GM18870 (cell line): ENCODE measurements around the gene UBE2U.
A peak's percentile ranks its signal among the peaks of the same experiment; 100 is the strongest.

Source experiments
- ATAC-seq: cut with Tn5 transposase; IDR thresholded peaks from one replicate; pipeline ENCODE4 v1.9.1; 2021; ENCODE audit warnings: moderate library complexity; ENCODE audit not compliant: unreplicated experiment

Gene UBE2U, protein sequence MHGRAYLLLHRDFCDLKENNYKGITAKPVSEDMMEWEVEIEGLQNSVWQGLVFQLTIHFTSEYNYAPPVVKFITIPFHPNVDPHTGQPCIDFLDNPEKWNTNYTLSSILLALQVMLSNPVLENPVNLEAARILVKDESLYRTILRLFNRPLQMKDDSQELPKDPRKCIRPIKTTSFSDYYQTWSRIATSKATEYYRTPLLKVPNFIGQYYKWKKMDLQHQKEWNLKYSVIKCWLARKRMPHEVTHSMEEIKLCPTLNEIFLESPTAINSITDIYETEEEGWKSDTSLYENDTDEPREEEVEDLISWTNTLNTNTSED

DNA sequence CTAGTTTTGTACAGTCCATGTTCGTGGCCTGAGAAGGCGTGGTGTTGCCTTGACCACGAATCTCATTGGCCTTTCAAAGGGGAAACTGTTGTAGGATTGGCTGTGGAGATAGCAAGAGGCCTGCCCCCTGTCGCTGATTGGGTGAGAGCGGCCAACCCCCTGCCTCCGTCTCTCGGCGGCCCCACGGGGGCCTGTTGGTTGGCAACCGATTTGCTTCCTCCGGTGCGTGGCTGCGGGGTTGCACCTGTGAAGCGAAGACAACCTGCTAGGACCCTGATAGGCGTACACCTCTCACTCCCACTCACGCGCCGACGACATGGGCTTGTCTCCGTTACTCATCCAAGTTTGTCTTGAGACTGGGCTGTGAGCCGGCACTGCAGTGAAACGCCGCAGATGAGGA lies at the start of gene UBE2U:
Gene UBE2U, plus strand, starts transcription at position 204 of the 400 bp plus-strand sequence. CDS start 428 bp downstream, outside the sequence.
- no peak for ATAC-seq

DNA sequence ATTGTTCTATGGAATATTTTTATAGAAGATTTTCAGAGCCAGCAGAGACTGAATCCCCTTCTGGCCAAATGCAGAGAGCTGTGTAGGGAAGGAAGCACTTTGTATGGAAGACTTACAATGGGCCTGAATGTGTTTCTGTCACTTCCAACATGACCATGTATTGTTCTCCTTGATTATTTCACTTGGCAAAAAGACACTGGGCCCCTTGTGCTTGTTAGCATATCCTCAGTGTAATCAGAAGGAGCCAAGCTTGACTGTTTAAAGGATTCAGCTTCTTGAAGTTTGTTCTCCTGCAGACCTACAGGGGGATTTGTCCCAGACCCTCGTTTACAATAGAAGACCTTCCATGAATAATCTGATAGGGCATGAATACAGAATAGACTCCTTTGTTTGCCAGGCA lies 48.1 kb upstream of the UBE2U start:
- ATAC-seq: no peak

DNA sequence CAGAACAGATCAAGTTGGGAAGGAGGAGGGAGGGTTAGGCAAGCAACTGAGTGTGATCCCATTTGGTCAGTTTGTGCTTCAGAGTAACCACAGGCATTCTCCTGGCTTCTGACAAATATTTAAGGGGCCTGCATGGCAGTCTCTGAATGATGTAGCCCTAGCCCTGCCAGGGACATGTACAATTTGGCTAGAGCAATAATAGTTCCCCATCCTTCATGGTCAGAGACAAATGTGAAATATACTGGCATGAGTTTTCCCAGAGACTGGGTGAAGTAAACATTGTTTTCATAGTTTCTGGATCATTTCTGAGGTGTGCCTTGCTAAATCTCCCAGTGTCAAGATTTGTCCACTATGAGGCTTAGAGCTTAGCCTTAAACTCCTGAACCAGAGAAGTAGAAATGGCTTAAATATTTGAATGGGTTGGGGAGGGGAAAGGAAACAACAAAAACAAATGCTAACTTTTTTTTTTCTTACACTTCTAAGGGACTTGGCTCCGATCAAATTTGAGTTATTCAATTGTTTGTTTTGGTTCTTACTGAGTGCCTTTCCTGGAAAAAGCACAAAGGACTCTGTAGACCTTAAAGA lies 42.0 kb upstream of the UBE2U start:
- no peak for ATAC-seq

DNA sequence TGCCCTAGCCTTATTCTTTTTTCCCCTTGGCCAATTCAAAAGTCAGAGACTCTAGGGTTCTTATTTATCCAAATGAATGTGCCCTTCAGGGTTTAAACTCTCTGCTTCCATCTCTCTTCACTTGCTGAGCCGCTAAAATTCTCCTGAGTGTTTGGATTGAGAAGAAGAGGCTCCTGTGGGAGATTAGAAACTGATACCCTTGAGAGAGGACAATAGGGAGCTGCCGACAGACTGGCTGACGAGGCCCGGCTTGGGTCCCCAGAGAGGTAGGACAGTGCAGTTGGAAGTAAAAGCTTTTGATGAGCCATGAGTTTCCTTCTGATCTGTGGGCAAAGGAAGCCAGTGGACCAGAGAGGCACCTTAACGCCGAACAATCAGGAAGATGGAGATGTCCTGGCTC lies 41.3 kb upstream of the UBE2U start:
- no peak for ATAC-seq

DNA sequence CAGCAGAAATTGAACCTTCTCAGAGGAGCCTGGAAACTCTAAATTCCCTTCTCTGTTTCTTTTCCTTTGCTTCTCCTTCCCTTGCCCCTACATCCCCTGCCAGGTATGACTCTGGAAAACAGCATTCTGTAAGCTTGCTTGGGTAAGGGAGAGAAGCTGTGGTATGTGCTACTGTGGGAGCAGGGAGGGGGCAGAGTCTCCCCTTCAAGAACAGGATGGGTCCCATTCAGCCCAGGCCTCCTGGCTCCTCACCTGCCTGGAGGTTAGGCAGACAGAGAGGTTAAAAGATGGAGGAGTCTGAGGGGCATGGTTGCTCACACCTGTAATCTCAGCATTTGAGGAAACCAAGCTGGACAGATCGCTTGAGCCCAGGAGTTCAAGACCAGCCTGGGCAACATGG lies 40.6 kb upstream of the UBE2U start:
- no peak for ATAC-seq

DNA sequence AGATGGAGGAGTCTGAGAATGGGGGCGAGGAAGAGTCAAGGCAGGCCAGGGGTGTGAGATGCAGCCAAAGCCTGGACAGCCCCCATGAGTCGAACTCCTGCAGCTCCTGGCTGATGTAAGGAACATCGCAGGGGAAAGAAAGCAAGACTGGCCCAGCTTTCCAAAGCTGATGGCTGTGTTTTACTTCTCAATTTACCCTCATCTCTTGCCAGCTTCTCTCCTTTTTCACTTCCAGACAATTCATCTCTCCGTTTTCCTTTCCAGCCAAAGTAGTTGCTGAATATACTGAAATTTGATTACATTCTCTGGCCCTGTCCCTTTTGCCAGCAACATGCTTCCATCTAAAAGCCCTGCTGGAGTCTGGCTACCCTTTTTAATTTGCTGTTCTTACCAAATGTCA lies 40.0 kb upstream of the UBE2U start:
- ATAC-seq: no peak

DNA sequence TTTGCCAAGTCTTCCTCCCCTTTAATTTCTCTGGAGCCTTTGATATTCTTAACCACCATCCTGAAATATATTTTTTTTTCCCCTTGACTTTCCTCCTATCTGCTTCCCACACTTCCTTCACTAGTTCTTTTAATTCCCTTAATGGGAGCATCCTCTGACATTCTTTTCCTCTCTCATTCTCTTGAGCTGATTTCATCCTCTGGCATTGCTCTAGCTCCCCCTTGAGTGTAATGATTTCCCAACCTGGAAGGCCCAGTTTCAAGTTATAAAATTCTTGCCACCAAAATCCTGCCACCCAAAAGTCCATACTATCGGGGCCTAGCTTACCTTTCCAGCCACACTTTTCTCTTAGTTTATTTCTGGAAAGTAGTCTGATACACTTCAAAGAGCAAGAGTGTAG lies 39.5 kb upstream of the UBE2U start:
- no peak for ATAC-seq

DNA sequence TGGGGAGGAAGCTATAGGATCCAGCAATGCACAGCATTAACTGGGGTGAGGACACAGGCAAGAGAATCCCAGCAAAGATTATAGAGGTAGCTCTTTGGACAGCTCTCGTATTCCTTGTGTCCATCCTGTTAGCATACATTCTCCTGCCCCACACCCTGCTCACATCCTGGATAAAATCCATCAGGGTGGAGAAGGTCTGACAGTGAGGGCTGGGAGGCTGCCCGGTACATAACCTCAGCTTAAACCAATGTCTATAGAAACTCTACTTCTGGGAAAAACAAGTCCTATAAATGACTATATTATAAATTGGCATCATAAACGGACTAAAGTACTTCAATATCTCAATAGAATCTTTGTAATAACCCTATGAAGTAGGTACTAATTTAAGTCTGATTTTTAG lies 36.8 kb upstream of the UBE2U start:
- ATAC-seq: no peak

DNA sequence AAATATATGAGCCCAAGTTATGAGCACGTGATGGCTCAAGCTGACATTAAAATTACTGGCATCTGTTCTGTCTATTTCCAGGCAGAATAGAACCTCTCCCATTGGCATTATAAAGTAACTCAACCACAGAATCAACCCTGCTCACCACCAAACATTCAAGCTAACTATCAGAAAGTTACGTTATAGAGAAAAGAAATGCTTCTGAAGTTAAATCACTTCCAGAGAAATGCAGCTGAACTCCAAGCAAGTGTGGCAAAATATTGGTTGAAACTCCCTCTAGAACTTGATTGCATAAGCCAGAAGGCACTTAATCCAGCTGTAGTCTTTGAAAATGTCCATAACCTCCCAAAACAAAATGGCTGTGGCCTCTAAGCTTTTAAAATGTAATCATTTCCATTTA lies 36.2 kb upstream of the UBE2U start:
- no peak for ATAC-seq

DNA sequence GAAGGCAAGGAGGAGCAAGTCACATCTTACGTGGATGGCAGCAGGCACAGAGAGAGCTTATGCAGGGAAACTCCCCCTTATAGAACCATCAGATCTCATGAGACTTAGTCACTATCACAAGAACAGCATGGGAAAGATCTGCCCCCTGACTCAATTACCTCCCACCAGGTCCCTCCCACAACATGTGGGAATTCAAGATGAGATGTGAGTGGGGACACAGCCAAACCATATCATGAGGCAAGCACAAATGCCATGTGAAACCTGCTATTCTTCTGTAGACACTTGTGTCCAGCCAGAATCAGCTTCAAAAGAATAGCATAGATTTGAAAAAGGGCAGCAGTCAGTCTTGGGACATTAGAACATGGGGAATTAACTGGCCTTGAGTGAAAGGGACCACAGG lies 32.2 kb upstream of the UBE2U start:
- no peak for ATAC-seq

DNA sequence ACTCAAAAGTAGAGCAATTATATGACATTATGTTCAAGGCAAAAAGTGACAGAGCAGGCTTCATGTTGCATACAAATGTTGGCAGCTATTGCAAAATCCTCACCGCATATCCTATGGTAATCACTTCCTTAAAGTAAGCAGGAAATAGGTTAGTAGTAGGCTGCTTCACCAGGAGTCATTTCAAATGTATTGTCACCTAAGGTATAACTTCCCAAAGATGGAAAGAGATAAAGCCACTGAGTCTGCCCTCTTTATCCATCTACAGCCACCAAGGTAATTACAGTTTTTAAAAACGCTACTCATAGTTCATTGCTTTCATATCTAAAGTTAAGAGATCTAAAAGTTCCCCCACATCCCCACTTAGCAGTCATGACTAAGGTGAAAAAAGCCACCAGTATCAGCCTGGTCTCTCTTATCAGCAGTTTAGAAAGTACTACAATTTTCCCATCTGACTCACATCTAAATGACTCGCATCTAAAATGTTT lies 31.6 kb upstream of the UBE2U start:
- ATAC-seq: peak; percentile 78

DNA sequence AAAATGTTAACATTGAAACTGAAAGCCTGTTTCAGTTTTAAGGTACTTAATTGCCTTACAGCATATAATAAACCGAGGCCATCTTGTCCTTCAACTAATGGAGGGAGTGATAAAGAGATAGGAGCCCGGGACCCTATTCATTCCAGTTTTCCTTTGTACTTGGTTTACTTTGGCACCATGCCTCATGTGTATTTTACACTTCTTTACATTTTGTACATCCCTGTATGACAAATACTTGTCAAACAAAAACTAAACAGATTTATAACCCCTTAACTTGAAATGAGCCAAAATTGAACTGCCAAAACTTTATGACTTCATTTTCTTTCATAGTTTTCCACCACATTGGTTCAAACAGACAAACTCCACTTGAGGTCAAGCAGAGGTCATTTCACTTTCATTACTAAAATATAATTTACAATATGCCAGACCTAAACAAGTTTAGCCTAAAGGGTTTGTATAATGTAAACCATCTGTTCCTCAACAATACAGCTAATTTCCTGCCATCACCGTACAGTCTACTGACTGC lies 30.9 kb upstream of the UBE2U start:
- peak; percentile 36 for ATAC-seq

DNA sequence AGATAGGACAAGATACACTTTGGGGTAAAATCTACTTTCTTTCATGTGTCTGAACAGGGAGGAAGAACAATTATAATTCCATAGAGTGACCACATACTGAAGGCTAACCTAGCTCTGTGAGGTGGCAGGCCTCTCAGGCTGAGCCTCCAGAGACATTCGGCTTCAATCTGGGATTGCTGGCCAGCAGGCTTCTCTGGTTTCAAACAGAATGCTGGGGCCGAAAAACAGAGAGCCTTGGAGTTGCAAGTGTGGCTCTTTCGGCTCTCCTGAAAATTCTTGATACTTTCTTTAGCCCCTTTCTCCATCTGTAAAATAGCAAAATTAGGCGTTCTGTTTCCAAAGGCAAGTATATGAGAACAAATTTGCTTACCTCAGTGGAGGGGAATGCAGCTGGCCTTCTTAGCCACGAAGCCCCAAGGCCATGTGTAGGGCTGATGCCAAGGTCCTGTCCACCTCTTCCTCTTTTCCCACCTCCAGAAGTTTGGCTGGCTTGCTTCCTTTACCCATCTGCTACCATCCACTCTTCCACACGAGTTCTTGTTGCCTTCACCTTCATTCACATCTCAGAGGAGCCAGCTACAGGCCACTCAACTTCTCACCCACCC lies 30.0 kb upstream of the UBE2U start:
- ATAC-seq: no peak

DNA sequence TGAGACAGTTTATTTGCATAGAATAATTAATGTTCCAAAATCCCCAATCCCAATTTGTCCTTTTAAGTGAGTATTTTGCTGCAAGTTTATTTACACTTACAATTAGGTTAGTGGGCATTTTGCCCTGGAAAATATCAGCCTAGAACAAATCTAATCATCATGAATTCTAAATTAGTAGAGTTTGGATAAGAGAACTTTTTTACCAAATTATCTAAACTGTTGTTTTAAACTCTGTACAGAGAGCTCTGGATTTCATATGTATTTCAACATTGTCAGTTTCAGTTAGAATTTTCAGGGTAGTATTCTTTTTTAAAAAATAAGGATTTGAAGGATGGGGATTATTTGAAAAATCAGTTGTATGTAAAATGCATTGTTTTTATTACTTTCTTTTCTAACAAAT lies 27.8 kb upstream of the UBE2U start:
- ATAC-seq: no peak

DNA sequence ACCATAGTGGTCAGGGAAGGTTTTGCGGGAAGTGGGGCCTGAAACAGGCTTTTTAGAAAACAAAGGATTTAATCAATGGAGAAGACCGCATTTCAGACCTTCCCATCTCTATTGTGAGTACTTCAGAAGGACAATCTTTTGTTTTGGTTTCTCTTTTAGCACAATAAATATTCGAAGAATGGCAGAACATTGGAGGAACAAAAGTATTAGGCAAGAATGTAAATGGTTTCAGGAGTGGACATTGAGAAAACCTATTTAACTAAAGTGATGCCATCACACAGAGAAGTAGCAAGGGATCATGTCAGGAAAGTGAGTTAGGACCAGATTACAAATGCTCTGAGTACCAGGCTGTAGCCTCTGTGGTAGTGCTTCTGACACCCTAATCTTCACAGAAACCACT lies 26.8 kb upstream of the UBE2U start:
- ATAC-seq: no peak

DNA sequence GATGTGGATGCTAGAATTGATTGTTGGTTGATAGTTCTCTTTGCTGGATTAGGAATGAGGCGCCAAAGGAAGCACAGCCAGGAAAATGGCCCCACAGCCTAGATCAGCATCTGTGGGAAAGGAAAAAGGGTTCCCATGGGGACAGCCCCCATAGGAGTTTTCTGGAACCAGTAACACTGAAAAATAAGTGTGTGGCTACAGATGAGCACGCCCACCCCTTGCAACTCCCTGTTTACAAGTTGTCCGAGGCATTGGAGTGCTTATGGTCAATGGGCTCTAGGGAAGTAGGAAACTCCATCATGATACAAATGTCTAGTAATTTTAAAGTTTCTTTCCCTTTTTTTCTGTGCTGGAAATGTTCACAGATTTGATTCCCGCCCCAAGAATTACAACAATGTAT lies 23.8 kb upstream of the UBE2U start:
- ATAC-seq: no peak

DNA sequence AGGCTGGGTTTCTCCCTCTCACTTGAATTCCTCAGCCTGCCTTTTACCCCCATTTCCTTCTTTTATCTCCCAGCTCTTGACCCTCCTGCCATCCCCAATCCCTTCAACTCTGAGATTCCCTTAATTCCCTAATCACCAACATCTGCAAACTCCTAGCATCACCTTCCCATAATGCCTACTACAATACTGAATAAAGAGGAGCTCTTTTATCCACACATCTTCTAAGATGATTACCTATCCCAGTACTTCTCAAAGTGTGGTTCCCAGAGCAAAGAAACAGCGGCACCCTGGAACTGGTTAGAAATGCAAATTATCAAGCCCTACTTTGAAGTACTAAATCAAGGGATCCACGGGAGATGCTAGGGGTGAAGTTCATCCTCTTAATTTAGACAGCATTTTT lies 21.2 kb upstream of the UBE2U start:
- no peak for ATAC-seq

DNA sequence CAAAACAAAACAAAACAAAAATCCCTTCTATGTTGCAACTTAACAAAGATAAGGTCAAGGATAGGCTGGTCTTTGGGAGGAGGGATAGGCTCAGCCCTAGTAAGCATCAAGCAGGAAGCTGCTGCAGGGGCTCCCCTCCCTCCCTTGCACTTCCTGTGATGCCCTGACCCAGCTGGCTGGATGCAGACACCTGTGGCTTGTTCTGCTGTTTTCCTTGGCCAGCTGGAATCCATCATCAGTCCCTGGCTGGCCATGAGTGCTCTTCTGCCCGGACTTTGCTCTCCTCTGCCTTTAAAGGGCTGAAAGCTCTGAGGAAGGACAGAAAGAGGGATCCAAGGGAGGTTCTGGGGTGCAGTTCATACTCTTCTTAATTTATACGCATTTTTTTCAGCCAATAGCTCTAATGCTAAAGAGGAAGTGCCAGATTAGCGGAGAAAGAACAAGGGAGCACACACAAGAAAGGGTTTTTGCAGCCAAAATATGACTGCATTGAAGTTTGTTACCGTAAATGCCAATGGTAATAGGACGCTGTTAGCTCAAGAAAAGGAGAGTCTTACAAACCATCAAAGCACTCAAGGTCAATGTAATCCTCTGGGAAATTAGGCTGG lies 19.9 kb upstream of the UBE2U start:
- no peak for ATAC-seq

DNA sequence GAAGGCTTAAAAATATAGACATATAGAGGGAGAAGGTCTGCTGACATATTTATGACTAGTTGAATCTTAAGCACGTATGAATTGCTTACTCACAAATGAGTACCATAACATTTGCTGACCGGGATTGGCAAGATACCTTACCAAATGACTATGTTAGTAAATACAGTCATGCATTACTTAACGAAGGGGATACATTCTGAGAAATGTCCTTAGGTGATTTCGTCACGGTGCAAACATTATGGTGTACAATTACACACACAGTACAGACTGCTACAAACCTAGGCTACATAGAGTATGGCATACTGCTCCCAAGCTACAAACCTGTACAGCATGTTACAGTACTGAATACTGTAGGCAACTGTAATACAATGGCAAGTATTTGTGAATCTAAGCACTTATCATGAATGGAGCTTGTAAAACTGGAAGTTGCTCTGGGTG lies 19.4 kb upstream of the UBE2U start:
- ATAC-seq: no peak

DNA sequence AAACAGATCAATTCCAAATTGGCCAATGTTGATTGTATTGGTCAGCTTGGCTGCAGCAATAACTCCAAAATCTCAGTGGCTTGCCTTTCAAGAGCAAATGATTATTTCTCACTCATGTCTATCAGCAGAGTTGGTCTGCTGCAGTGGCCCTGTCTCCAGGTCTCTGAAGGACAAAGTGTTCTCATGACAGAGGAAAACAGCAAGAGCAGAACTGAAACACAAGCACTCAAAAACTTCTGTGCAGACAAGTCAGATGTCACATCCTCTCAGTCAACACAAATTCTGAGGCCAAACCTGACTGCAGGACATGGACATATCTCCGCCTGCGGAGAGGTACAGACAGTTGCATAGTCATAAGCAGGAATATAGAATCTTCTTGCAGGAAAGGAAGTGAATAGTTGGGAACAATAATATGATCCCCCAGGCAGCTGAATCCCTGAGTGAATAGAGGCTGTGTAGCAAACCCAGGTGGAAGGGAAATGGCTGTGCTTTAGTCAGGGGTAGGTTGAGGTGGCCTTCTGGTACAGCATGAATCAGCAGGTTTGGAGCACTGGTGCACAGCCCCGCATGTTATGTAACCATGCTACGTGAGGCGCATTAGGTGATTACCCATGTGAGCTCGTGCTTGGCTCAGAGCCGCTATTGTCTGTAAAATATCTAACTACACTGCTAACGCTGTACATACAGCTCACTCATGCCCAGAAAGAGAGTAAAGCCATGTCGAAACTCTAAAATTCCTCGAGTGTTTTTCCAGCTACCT lies 17.1 kb upstream of the UBE2U start:
- ATAC-seq: no peak

DNA sequence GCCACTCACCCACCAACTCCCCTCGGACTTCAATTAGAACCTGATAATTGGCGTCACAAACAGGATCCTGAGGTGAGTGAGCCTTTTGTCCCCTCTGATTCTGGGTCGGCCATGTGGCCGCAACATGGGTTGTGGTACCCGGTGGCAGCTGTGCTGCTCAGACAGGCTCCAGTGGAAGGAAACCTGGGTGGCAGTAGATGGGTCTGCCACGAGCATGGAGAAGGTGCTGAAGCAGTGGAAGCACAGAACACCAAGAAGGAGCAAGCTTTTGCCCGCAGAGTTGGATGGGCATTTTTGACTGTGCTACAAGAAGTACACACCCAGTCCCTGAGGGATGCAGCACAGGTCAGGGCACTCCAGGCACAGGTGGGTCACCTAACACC lies 16.5 kb upstream of the UBE2U start:
- no peak for ATAC-seq
